Measurements from ENCODE around the gene ADGRG1.

DNA sequence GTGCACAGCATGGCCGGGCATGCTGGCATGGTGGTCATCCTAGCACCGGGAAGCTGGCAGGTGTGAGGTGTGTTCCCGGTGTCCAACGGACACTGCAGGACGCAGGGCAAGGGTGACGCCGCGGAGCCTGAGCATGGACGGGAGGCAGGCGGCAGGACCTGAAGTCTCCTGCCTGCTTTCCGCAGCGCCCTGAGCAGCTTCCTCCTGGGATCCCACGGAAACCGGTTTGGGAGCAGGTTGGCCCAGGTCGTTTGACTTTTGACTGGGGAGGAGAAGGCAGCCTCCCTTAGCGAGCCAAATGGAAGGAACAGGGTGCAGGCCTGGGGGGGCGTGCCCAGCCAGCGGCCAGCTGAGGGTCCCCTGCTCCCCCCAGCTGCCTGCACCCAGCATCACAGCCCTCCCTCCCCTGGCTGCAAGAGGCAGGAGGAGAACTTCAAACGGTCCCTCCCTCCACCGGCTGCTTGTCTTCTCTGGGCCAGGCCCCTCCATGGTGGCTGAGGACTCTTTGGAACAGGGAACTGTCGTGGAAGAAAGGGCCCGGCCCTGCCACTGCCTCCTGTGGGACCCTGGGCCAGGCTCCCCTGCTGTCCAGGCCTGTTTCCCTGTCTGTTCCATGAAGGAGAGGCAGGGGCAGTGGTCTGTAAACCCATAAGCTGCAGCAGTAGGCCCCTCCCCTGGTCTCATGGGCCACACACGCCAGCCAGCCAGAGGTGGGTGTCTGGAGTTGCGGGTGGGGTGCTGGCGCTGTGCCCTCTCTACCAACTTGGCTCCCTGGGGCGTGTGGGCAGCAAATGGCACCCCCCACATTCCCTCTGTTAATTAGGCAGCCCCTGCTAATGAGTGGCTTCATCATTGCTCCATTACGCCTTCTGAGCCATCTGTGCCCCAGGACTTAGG is 7.8 kb upstream of the ADGRG1 start:
- TF ChIP-seq, protein P1, sequence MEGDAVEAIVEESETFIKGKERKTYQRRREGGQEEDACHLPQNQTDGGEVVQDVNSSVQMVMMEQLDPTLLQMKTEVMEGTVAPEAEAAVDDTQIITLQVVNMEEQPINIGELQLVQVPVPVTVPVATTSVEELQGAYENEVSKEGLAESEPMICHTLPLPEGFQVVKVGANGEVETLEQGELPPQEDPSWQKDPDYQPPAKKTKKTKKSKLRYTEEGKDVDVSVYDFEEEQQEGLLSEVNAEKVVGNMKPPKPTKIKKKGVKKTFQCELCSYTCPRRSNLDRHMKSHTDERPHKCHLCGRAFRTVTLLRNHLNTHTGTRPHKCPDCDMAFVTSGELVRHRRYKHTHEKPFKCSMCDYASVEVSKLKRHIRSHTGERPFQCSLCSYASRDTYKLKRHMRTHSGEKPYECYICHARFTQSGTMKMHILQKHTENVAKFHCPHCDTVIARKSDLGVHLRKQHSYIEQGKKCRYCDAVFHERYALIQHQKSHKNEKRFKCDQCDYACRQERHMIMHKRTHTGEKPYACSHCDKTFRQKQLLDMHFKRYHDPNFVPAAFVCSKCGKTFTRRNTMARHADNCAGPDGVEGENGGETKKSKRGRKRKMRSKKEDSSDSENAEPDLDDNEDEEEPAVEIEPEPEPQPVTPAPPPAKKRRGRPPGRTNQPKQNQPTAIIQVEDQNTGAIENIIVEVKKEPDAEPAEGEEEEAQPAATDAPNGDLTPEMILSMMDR (IDR thresholded peaks at IDR 0.05): no peak
- TF ChIP-seq, protein P2, sequence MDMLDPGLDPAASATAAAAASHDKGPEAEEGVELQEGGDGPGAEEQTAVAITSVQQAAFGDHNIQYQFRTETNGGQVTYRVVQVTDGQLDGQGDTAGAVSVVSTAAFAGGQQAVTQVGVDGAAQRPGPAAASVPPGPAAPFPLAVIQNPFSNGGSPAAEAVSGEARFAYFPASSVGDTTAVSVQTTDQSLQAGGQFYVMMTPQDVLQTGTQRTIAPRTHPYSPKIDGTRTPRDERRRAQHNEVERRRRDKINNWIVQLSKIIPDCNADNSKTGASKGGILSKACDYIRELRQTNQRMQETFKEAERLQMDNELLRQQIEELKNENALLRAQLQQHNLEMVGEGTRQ (CRISPR knock-in tag; IDR thresholded peaks at IDR 0.05): no peak
- TF ChIP-seq, protein P3, sequence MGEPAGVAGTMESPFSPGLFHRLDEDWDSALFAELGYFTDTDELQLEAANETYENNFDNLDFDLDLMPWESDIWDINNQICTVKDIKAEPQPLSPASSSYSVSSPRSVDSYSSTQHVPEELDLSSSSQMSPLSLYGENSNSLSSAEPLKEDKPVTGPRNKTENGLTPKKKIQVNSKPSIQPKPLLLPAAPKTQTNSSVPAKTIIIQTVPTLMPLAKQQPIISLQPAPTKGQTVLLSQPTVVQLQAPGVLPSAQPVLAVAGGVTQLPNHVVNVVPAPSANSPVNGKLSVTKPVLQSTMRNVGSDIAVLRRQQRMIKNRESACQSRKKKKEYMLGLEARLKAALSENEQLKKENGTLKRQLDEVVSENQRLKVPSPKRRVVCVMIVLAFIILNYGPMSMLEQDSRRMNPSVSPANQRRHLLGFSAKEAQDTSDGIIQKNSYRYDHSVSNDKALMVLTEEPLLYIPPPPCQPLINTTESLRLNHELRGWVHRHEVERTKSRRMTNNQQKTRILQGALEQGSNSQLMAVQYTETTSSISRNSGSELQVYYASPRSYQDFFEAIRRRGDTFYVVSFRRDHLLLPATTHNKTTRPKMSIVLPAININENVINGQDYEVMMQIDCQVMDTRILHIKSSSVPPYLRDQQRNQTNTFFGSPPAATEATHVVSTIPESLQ (CRISPR knock-in tag; IDR thresholded peaks at IDR 0.05): no peak
- TF ChIP-seq, protein P4, sequence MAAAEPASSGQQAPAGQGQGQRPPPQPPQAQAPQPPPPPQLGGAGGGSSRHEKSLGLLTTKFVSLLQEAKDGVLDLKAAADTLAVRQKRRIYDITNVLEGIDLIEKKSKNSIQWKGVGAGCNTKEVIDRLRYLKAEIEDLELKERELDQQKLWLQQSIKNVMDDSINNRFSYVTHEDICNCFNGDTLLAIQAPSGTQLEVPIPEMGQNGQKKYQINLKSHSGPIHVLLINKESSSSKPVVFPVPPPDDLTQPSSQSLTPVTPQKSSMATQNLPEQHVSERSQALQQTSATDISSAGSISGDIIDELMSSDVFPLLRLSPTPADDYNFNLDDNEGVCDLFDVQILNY (CRISPR knock-in tag; IDR thresholded peaks at IDR 0.05): no peak
